Stomach (tissue), 9 donors: ENCODE results near the gene TANGO6. TPM values are rescaled to one million over a fixed set of nuclear protein-coding genes. Genes with fewer than 3 reads are reported as not detected.
A peak's percentile ranks its signal among the peaks of the same experiment; 100 is the strongest.
"Not testable (repeated sequence)": the region's sequence is repeated elsewhere in the genome, so short reads cannot be mapped to it uniquely, and the experiment has no call there.

ENCODE experiments used
- DNase-seq, 2 donors: peaks; one replicate each; pipeline versions ENCODE4 v3.0.0 to v3.0.0-alpha.2; 2013 to 2019
- H3K27ac ChIP-seq, 5 donors: fragments of 200-600 bp in 4 of 5; sonication (generic) in 4 of 5; one replicate each; pipeline ENCODE4 v1.5.1; 2013 to 2019; ENCODE audit warnings: mild to moderate bottlenecking in 1 of 5, moderate library complexity in 1 of 5
- H3K27me3 ChIP-seq, 3 donors: fragments of 200-600 bp; sonication (generic); one replicate each; pipeline ENCODE4 v1.5.1; 2017 to 2019; ENCODE audit warnings: mixed run types in 1 of 3
- H3K36me3 ChIP-seq, 4 donors: fragments of 200-600 bp; sonication (generic); 1 replicate in 3 of 4; 2 replicates in 1 of 4; pipeline ENCODE4 v1.5.1; 2016 to 2019
- H3K4me1 ChIP-seq, 4 donors: fragments of 200-600 bp; sonication (generic); one replicate each; pipeline ENCODE4 v1.5.1; 2016 to 2019
- H3K4me3 ChIP-seq, 4 donors: fragments of 200-600 bp; sonication (generic) in 3 of 4; one replicate each; pipeline ENCODE4 v1.5.1; 2016 to 2019; ENCODE audit warnings: mild to moderate bottlenecking in 1 of 4
- H3K9me3 ChIP-seq, 4 donors: fragments of 200-600 bp; sonication (generic); one replicate each; pipeline ENCODE4 v1.5.1; 2016 to 2019
- CTCF ChIP-seq, 7 experiments: fragments of 450-650 bp in 4 of 7; fragments of 200-600 bp in 3 of 7; sonication (generic) in 3 of 7; IDR thresholded peaks; one replicate each; pipeline ENCODE4 v1.5.1; 2016 to 2019; ENCODE audit warnings: antibody characterized with exemption in 7 of 7, control low read depth in 2 of 7, mild to moderate bottlenecking in 1 of 7
- EP300 ChIP-seq: sonication (generic); formaldehyde crosslinking; IDR thresholded peaks from one replicate; pipeline ENCODE4 v1.6.1; 2017; ENCODE audit warnings: antibody characterized with exemption
- POLR2A ChIP-seq, 4 donors: fragments of 450-650 bp; IDR thresholded peaks; one replicate each; pipeline ENCODE4 v1.6.1; 2016; ENCODE audit warnings: antibody characterized with exemption in 4 of 4, control low read depth in 2 of 4, mild to moderate bottlenecking in 1 of 4, moderate library complexity in 1 of 4
- POLR2AphosphoS5 ChIP-seq, 3 donors: sonication (generic); formaldehyde crosslinking; IDR thresholded peaks; one replicate each; pipeline ENCODE4 v1.6.1; 2016; ENCODE audit warnings: antibody characterized with exemption in 3 of 3
- WGBS, 5 donors: extraction: QIAGEN DNeasy Blood & Tissue Kit in 3 of 5; methylation state at CpG; one replicate each; pipeline versions ENCODE4 v1.1.5 to v1.1.7; 2013 to 2018; 5-methylcytosine and 5-hydroxymethylcytosine counted together
- intact Hi-C: fragments of 100-400 bp; cut with DNase I; formaldehyde crosslinking; loops from one replicate; pipeline ENCODE4 v1.15.1; 2023; ENCODE audit warnings: low total_unique reads
- polyA plus RNA-seq, 3 donors: library from polyadenylated mRNA; stranded (reverse); fragments of 200-250 nt; gene quantifications; one replicate each; pipeline ENCODE4 v1.2.3, GENCODE V29; 2013
- total RNA-seq, 5 donors: library from RNA; depleted of rRNA; stranded (reverse); fragments of >200 nt; gene quantifications; one replicate each; pipeline versions ENCODE4 v1.1.0 to v1.2.3, GENCODE V29; 2014 to 2016
- donor health status: healthy with polysubstance abuse.
- donor health status: Bipolar disorder and iron deficiency.
- donor health status: healthy.

The TANGO6 gene
- total and polyA plus RNA-seq, 8 donors, result 2.2 to 32.7 (median 11.4) TPM

GRCh38 chr16:68834550-68834949 is 8.8 kb upstream of the TANGO6 start:
- Histone ChIP-seq H3K9me3 (no peaks in the 10 kb centered on the region), H3K27ac (no peak overlapping the region), H3K4me3 (no peak overlapping the region), H3K36me3 (peaks cover 16 to 65% (median 44%) of the 10 kb centered on the region in 4 donors), H3K4me1 (no peaks in the 10 kb centered on the region), H3K27me3 (no peaks in the 10 kb centered on the region)
- 81 to 100% (median 95%) methylated on average over 1 of the region's 1 CpG for WGBS, 5 donors
- peak in 1 of 2 donors; percentile 31 for DNase-seq
- TF ChIP-seq CTCF (IDR thresholded peaks at IDR 0.05) (no peak), POLR2AphosphoS5 (IDR thresholded peaks at IDR 0.05) (no peak), POLR2A (IDR thresholded peaks at IDR 0.05) (no peak), EP300 (no peak)
- intact Hi-C loops, result no loop called here

- Histone ChIP-seq H3K4me1 (no peaks in the 10 kb centered on the region), H3K4me3 (no peak overlapping the region), H3K9me3 (no peaks in the 10 kb centered on the region), H3K36me3 (peaks cover 16 to 51% (median 32%) of the 10 kb centered on the region in 4 donors), H3K27me3 (no peaks in the 10 kb centered on the region), H3K27ac (no peak overlapping the region)
- WGBS, 5 donors, result 81 to 91% (median 88%) methylated on average over 5 of the region's 5 CpGs
- no peak for DNase-seq
- intact Hi-C loops, result no loop called here
- TF ChIP-seq EP300 (no peak), POLR2A (IDR thresholded peaks at IDR 0.05) (no peak), CTCF (IDR thresholded peaks at IDR 0.05) (no peak), POLR2AphosphoS5 (IDR thresholded peaks at IDR 0.05) (no peak)
Measured at GRCh38 chr16:68835970-68836369, 7.4 kb upstream of the TANGO6 start.

GRCh38 chr16:68839831-68840230 is 3.5 kb upstream of the TANGO6 start:
- H3K4me3 ChIP-seq, result no peak overlapping the region
- peaks cover 0 to 12% (median 4%) of the 10 kb centered on the region in 4 donors for H3K36me3 ChIP-seq
- intact Hi-C loops, result loop anchor here (10.0 kb wide), 1 partner anchor 285 kb away; no protein-coding TSS in a partner anchor
- no peak overlapping the region for H3K27ac ChIP-seq
- no peaks in the 10 kb centered on the region for H3K27me3 ChIP-seq
- peak in 1 of 2 donors; percentile 60 for DNase-seq
- TF ChIP-seq CTCF (IDR thresholded peaks at IDR 0.05) (no peak), EP300 (no peak), POLR2AphosphoS5 (IDR thresholded peaks at IDR 0.05) (no peak), POLR2A (IDR thresholded peaks at IDR 0.05) (no peak)
- peaks cover 0 to 17% (median 13%) of the 10 kb centered on the region in 4 donors for H3K4me1 ChIP-seq
- no peaks in the 10 kb centered on the region for H3K9me3 ChIP-seq
- 36 to 66% (median 51%) methylated on average over 4 of the region's 4 CpGs for WGBS, 5 donors

DNA sequence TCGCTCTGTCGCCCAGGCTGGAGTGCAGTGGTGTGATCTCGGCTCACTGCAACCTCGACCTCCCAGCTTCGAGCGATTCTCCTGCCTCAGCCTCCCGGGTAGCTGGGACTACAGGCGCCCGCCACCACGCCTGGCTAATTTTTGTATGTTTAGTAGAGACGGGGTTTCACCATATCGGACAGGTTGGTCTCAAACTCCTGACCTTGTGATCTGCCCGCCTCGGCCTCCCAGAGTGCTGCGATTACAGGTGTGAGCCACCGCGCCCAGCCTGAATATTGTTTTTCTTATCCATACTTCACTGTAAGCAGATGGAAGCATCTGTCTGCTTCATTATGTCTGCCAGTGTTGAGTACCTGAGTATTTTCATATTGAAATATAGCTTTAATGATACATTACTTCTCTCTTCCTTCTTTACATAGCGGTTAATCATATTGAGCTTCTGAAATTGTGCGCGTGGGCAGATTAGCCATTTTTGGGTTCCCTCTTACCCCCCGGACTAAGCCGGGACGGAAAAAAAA is 308 bp upstream of the TANGO6 start:
- peak overlapping the region in 4 of 5 donors; percentile 79 to 91 (median 86) for H3K27ac ChIP-seq
- not testable (repeated sequence) for H3K27me3 ChIP-seq, DNase-seq, H3K9me3 ChIP-seq, H3K36me3 ChIP-seq
- H3K4me1 ChIP-seq, result peaks cover 0 to 33% (median 13%) of the 10 kb centered on the region in 4 donors
- WGBS, 5 donors, result 46 to 53% (median 51%) methylated on average over 21 to 23 of the region's 23 CpGs
- intact Hi-C loops, result loop anchor here (10.0 kb wide), 1 partner anchor 282 kb away; no protein-coding TSS in a partner anchor
- peak overlapping the region; percentile 67 to 97 (median 77) for H3K4me3 ChIP-seq

DNA sequence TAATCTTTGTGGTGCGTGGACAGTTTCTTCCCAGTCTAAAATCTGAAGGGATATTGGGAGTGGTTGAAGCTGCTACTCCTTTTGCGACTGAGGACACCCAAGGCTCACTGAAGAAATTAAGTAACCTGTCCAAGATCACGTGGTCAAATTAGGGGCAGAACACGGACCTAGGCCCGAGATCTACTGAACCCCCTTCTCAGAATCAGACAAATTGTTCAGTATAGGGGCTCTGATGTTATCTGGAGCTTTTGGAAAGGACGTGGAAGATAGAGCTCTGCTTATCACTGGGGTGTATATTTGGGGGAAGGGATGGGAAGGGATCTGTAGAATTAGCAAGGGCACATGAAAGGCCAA is 857 bp downstream of the TANGO6 start:
- Histone ChIP-seq H3K36me3 (no peaks in the 10 kb centered on the region), H3K27me3 (no peaks in the 10 kb centered on the region), H3K9me3 (no peaks in the 10 kb centered on the region), H3K27ac (peak overlapping the region in 4 of 5 donors; percentile 79 to 91 (median 86)), H3K4me3 (peak overlapping the region; percentile 67 to 97 (median 77)), H3K4me1 (peaks cover 0 to 33% (median 13%) of the 10 kb centered on the region in 4 donors)
- DNase-seq, result no peak
- TF ChIP-seq EP300, result no peak
- TF ChIP-seq POLR2A (IDR thresholded peaks at IDR 0.05), result no peak
- no peak for TF ChIP-seq POLR2AphosphoS5 (IDR thresholded peaks at IDR 0.05)
- WGBS, 5 donors, result 3 to 7% (median 4%) methylated on average over 5 to 6 of the region's 6 CpGs
- intact Hi-C loops, result loop anchor here (10.0 kb wide), 1 partner anchor 281 kb away; no protein-coding TSS in a partner anchor
